HG03354 (cell line): ENCODE data around the gene SLC37A2.
"Not testable (repeated sequence)": the region's sequence is repeated elsewhere in the genome, so short reads cannot be mapped to it uniquely, and the experiment has no call there.

Experiments
- ATAC-seq: cut with Tn5 transposase; IDR thresholded peaks from one replicate; pipeline ENCODE4 v1.9.1; 2021; ENCODE audit warnings: mild to moderate bottlenecking; ENCODE audit not compliant: unreplicated experiment, poor library complexity, severe bottlenecking

SLC37A2 gene

DNA sequence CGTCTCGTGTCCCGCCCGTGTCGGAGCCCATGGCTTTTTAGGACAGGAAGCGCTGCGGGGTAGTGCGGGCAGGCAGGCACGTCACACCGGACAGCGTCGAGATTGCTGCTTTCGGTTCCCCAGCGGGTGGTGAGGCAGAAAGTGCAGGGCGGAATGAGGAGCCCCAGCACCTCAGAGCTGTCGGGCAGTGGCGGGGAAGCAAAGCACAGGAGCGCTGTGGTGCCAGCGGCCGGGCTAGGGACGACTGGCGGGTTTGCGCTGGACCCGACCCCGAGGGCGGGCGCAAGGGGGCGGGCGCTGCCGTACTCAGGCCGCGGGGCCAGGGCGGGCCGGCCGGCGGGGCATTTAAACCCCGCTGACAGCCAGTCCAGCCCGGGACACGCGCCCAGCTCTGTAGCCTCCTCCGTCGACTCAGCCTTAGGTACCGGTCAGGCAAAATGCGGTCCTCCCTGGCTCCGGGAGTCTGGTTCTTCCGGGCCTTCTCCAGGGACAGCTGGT is at the start of gene SLC37A2:
Gene SLC37A2, plus strand, starts transcription at position 375 of the 498 bp plus-strand sequence. Its CDS starts 63 bp downstream, at position 438.
- peak; percentile 95 for ATAC-seq

DNA sequence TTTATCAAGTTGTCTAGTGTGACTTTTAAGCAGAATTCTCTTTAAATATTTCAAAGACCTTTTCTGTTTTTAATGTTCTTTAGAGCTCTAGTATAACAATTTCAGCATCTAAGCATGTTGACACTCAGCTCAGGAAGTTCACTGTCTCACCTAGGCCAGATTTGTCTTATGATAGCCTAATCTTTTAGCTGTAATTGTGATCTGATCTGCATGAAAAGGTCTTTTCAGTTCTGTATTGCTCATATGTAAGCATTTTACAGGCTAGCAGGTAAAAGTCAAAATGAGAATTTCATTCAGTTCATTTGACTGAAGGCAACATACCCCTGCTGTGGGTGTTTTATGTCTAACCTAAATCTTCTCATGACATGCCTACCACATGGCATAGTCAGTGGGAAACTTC is 46.7 kb upstream of the SLC37A2 start:
- no peak for ATAC-seq

DNA sequence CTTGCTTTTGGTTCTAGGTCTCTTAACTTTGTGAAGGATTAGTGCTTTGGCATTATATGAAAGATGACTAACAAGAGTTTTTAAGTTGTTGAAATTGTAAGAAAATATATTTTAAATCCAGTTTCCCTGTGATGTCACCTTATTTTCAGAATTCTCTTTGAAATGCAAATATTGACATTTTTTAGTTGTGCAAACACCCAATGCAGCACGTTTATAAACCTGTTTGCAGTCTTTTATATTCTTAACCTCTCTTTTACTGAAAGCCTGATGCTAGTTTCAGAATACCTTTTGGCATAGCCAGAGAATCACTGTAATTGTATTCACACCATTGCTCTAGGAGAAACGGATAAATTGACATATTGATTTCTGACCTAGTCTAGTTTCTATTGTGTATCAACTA is 42.8 kb upstream of the SLC37A2 start:
- ATAC-seq, result no peak

DNA sequence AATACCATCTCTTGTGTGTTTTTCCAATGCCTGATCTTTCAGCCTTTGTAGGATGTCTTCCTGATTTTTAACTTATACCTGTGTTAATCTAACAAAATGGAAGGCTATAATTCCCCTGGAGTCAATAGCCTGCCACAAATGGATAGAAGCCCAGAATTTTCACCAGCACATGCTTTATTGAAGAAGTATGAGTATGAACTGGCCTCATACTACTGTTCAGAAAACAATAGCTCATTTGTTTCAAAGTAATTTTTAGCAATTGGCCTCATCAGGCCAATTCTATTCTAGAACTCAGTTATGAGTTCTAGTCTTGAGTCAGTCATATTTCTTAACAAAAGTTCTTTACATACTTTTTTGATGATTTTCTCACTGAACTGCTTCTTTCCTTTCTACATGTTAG is 40.6 kb upstream of the SLC37A2 start:
- ATAC-seq, result no peak

DNA sequence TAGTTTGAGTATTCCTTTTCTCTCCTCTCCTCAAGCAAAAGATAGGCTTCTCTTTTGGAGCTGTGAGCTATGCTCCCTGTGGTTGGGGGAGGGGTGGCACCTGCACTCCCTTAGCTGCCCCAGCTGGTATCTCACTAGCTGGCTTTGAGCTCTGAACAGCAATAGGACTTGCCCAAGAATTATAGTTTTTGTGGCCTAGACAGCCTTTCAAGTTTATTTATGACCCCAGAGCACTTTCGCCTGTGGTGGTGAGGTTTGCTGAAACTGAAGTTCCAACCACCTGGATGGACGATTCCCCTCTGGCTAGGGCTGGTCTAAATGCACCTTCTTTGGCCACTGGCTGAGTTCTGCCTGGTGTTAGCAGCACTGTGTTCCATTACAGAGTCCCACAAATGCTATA is 37.1 kb upstream of the SLC37A2 start:
- ATAC-seq, result no peak

DNA sequence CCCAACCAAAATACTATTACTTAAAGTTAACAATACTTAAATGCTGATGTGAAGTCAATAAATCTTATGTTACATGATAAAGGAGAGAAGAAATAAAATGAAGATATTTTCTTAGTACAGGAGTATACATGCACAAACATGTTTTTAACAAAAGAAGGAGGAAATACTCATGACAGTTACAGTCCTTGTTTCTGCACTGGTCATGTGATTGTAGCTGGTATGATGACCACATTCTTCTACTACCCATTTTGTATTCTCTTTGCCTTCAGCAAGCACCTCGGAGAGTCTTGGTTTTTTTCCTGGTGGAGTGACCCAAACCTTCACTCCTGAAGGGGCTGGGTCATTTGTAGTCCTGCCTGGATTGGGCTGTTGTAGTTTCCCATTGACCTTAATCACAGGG is 33.7 kb upstream of the SLC37A2 start:
- ATAC-seq, result not testable (repeated sequence)

DNA sequence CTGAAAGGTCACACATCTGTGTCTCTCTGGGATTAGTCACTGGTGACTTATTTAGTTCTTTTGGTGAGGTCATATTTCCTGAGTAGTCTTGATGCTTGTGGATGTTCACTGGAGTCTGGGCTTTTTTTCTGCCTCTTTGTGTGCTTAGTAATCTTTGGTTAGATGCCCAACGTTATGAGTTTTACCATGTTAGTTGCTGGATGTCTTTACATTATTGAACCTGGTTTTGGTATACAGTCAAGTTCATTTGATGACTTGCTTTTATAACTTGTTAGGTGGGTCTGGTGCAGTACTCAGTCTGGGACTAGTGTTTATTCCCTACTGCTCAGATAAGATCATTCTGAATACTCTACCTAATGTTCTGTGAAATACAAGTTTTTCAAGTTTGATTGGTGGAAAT is 26.2 kb upstream of the SLC37A2 start:
- no peak for ATAC-seq

DNA sequence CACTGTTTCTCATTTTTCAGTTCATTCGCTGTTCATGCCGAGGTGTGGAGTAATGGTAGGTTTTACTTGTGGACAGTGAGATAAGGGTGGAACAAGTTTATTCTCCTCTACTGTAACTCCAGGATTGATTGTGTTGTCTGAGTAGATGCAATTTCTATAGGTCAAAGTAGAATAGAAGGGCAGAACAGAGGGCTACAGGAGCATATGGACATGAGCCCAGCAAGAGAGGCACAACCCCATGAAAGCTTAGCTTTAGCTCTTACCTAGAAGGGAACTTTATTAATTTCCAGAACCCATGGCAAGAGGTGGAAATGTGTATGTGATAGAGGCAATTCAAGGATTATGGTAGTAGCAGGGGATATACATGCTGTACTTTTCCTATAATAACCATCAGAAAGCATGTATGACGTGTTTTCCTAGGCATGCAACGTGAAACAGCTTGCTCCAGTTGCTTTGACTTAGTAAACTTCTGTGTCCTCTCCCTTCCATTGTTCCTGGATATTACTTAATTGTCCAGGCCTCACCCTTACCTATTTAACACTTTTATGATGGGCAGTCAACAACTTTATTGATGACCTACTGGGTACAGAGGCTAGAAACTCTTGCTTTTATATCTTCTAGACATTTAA is 13.8 kb upstream of the SLC37A2 start:
- ATAC-seq, result no peak

DNA sequence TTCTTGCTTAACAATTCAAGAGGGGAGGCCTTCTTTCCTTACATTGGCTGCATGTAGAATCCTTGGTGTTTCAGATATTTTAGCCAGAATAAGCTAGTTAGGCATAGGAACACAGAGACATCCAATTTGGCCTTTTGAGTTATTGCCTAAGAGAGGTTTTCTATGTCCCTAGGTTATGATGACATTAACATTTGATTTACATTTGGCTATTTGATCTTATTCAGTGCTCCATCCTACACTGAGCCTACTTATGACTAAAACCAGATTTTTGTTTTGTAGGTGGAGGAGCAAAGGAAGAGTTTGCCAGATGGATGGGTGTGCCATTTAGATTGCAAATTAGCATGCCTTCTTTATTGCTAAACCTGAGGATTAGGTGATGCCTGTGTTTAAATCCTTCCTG is 11.1 kb upstream of the SLC37A2 start:
- no peak for ATAC-seq

DNA sequence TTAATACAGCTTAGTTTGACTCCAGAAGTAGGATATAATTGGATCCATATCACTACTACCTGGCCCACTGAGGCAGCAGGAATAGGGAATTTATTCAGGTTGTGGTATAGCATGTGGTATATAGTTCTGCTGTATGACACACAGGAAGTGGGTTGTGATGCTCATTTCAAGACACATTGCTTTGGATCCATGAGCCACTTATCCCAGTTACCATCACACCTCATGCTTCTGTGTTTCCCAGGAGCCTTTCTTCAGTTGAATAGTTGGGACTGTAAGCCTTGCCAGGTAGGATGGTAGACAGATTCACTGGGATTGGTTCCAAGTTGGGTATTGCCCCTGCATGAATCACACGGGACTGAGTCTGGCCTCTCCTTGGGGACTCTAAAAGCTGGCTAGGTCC is 9.9 kb upstream of the SLC37A2 start:
- ATAC-seq, result no peak

DNA sequence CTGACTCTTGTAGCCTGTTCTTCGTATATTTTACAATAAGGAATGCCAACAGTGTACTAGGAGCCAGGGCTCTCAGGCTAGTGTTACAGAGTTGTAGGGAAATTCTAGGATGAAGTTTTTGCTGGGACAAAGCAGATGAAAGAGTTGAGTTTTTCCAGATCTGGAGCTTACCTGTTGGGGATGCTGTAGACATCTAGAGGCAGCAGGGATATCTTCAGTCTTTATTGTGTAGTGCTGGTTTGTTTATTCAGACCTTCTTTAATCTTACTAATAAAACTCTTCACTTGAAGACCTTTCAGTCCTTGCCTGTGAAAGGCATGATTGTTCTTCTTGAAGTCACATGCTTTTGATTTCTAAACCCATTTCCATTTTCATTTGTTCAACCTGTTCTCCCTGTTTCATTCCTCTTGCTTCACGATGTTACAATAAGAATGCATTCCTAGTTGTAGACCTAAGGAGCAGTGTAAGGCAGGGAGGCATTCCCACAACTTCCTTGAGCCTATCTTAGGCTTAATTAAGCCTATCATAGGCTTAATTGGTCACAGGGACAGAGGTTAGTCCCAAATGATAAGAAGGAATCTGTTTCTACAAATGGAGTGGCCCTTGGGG is 7.9 kb upstream of the SLC37A2 start:
- ATAC-seq, result no peak

DNA sequence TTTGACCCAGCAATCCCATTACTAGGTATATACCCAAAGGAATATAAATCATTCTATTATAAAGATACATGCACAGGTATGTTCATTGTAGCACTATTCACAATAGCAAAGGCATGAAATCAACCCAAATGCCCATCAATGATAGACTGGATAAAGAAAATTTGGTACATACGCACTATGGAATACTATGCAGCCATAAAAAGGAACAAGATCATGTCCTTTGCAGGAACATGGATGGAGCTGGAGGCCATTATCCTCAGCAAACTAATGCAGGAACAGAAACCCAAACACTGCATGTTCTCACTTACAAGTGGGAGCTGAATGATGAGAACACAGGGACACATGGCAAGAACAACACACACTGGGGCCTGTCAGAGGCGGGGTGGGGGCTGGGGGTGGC is 7.0 kb upstream of the SLC37A2 start:
- not testable (repeated sequence) for ATAC-seq

DNA sequence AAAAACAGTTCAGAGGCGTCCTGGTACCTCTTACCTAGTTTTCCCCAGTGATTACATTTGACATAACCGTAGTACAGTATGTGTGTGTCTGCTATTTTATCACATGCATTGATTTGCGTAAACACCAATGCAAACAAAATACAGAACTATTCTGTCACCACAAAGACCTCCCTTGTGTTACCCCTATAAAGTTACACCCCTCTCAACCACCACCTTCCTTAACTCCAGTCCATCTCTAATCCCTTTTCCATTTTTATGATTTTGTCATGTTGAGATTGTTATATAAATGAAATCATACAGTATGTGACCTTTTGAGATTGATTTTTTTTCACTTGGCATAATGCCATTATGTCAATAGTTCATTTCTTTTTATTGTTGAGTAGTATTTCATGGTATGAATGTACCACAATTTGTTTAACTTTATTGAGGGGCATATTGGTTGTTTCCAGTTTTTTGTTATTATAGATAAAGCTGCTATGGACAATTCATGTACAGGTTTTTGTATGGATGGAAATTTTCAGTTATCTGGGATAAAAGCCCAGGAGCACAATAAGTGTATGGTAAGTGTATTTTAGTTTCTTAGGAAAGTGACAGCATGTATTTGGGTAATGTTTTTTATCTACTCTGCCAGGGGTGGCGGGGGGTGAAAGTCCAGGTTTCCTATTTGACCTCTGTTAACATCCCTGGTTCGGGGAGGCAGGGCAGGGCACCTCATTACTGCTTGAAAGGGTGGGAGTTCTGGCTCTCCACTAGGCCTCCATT is 6.0 kb upstream of the SLC37A2 start:
- no peak for ATAC-seq

DNA sequence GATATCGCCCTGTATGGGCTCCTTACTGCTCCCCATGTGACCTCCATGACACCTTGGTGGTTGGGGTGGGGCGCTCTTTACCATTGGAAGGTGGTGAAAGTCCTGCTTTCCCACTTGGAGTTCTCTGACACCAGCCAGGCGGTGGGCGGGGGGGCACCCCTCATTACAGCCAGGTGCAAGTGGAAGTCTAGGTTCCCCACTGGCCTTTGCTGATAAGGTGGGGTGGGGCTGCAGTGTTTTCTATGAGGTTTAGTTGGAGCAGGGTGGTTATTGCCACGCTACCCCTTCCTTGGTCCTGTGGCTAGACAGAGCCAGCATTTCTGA is 5.5 kb upstream of the SLC37A2 start:
- ATAC-seq, result no peak

DNA sequence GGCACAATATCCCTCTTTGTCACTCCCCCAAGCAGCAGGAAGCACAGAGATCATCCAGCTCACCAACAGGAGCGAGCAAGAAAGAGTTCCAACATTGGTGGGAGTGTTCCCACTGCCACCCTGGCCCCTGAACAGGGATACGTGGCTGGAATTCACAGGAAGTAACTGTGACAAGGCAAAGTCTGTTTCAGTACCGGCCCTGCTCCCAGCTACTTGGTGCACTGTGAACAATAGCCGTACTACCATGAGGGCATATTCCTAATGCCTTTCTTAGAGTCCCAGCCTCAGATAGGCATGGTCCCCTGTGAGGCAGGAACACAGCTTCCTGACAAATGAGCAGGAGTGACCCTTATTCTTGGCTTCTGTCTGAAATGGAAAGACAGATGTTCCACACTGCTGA is 1.8 kb upstream of the SLC37A2 start:
- ATAC-seq, result no peak

DNA sequence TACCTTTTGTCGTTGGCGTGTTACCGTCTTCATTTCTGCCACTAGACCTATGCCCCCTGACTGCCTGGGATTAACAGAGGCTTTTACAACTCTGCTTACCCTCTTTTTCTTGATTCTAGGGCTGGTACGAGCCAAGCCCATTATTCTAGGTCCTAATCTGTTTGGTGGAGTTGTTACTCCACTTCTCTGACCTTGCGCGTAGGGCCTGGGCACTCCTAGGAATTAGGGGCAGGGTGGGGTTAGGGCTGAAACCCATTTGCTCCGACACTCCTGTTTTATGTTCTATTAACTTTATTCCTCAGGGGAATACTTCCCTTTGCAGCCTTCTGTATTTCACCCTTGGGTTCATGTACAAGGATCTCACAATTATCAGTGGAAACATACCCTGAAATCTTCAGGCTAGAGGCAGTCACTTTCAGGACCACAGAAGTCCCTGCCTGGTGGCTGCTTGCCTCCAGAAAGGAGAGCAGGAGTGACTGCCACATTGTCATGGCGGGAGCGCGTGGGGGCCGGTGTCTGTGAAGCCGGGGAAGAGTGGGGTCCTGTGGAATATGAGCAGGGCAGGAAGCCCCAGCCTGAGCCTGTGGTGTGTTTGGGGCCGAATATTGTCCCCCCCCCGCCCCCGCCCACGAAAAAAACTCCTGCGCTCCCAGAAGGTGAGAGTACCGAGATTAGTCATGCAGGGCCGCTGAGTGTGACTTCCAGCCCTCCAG is 731 bp upstream of the SLC37A2 start:
- no peak for ATAC-seq

DNA sequence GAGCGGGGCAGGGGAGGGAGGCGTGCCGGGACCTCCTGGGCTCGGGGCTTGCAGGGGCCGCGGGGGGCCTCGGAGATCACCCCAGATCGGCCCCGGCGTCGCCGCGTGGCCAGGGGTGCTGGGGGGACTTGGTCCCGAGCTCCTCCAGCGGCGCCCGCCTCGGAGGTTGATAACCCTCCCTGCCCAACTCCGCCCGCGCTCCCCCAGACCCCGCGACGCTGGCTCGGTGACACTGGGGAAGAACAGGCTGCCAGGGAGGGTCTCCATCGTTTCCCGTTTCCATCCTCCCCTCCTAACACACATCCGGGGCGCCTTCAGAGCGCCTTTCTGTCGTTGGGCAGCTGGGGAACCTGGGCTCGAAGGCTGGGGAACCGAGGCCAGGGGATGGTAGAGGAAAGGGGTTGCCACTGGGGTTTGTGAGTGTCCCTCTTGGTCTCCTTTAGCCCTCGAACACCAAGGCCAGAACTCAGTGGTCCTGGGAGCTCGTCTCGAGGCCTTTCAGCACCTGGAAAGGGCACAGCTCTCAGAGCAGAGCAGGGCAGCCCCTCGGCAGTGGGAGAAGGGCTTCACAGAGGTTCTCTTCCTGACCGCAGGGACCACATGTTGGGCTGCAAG is 431 bp downstream of the SLC37A2 start:
- peak; percentile 26 for ATAC-seq

DNA sequence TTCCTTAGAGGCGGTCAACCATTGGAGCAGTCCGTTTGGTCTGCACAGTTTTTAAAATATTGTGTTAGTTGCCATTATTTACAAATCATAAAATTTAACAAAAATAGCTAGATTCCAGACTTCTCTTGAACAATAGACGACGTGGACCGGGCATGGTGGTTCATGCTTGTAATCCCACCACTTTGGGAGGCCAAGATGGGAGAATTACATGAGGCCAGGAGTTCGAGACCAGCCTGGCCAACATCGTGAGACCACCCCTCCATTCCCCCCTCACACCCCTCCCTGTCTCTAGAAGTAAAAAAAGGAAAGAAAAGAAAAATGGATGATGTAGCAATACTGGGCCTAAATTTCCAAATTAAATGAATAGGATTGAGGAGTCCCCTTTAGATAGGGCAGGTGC is 965 bp downstream of the SLC37A2 start:
- ATAC-seq, result no peak

DNA sequence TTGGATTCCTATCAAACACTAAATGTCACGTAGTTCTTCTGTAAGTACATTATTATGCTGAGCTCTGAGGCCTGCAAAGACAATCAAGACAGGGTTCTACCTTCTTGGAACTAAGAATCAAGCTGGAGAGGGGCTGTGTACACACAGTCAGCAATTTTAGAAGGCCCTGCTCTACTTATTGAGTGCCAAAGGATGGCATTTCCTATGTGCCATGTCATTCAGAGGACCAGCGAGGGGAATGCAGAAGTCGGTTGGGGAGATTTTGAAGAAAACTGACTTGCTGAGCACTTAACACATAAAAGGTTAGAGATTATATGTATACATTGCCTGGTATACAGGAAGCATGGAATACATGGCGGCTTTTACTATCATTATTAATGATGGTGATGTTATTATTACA is 5.3 kb downstream of the SLC37A2 start:
- ATAC-seq, result no peak

DNA sequence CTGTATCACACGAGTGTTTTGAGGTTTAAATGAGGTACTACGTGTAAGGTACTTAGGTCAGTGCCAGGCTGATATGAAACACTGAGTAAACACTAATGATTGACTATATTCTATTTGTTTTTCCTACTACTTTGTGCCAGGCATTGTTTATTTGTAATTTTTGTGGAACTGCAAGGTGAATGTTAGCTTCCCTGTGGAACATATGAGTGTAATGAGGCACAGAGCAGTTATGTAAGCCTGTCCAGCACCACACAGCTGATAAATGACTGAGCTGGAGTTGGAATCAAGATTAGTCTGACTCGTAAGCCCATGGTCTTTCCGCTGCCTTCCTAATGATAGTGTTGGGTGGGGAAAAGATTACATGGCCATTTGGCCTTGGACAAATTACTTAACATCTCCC is 5.9 kb downstream of the SLC37A2 start:
- no peak for ATAC-seq
